K562 (cell line): ENCODE measurements around the gene IP6K3. TPM values are rescaled to one million over a fixed set of nuclear protein-coding genes. Genes with fewer than 3 reads are reported as not detected.

Experiments
- ATAC-seq: fragments of 200-7000 bp; cut with Tn5 transposase; 3 replicates; pipeline ENCODE4 v1.9.1; 2020; ENCODE audit warnings: moderate library complexity
- BruUV-seq: library from RNA; stranded (reverse); fragments of 400-500 nt; replicated peaks from 2 replicates; lab custom pipeline; 2021; lab: Mats Ljungman, UMichigan
- CTCF ChIA-PET: fragments of 300-600 bp; formaldehyde crosslinking; extraction: SDS; loops from one replicate; lab custom pipeline; 2021; ENCODE audit warnings: low intra/inter-chr PET ratio; lab: Yijun Ruan, JAX
- POLR2A ChIA-PET: fragments of 300-600, 350-650 bp; sonication (Branson Sonifier 250); formaldehyde crosslinking; extraction: SDS; loops from one replicate; lab custom pipeline; 2021; ENCODE audit warnings: antibody characterized with exemption, inconsistent platforms; lab: Yijun Ruan, JAX
- DNase-seq, 4 experiments: peaks; one replicate each; pipeline versions ENCODE4 v3.0.0 to v3.0.0-alpha.2; 2011 to 2018; ENCODE audit warnings: low spot score in 3 of 4, mixed read lengths in 3 of 4; ENCODE audit errors: extremely low read depth in 1 of 4
- FAIRE-seq: peaks from 2 replicates; lab custom pipeline; 2011; peaks lifted over from hg19 to GRCh38; lab: Jason Lieb, UNC
- H2AFZ ChIP-seq: 2 replicates; pipeline ENCODE4 v1.6.0; 2011; ENCODE audit warnings: low read depth, low read length, control low read depth, inconsistent platforms
- H3K27ac ChIP-seq: fragments of 200-600 bp; 3 replicates; pipeline ENCODE4 v1.8.0; 2011; ENCODE audit warnings: low read depth, mild to moderate bottlenecking, control low read depth, inconsistent platforms, low read length, moderate library complexity, mixed read lengths; ENCODE audit errors: extremely low read depth
- H3K27me3 ChIP-seq, 2 experiments: fragments of 300-600 bp in 1 of 2; 2 replicates in 1 of 2; 3 replicates in 1 of 2; pipeline versions ENCODE4 v1.6.0 to v1.8.0; 2011; ENCODE audit warnings: inconsistent platforms in 2 of 2, low read length in 2 of 2, mild to moderate bottlenecking in 1 of 2, mixed read lengths in 1 of 2, moderate library complexity in 1 of 2; ENCODE audit not compliant: control insufficient read depth in 2 of 2, insufficient read depth in 2 of 2
- H3K36me3 ChIP-seq: fragments of 300-600 bp; 3 replicates; pipeline ENCODE4 v1.8.0; 2011; ENCODE audit warnings: mild to moderate bottlenecking, low read length, inconsistent platforms; ENCODE audit not compliant: control insufficient read depth, insufficient read depth
- H3K4me1 ChIP-seq, 2 experiments: fragments of 200-600 bp in 1 of 2; replicated peaks in 1 of 2; 2 replicates in 1 of 2; 3 replicates in 1 of 2; pipeline versions ENCODE4 v1.5.1 to v1.8.0; 2011; ENCODE audit warnings: inconsistent platforms in 2 of 2, low read length in 2 of 2, mild to moderate bottlenecking in 1 of 2, mixed read lengths in 1 of 2, moderate library complexity in 1 of 2; ENCODE audit not compliant: control insufficient read depth in 2 of 2, insufficient read depth in 2 of 2
- H3K4me2 ChIP-seq: 2 replicates; pipeline ENCODE4 v1.6.1; 2011; ENCODE audit warnings: low read length, control low read depth, inconsistent platforms, mixed read lengths; ENCODE audit not compliant: insufficient read depth
- H3K4me3 ChIP-seq: fragments of 200-600 bp; sonication (generic), shearing (Covaris generic); 2 replicates; pipeline ENCODE4 v1.5.1; 2016; ENCODE audit warnings: control low read depth, inconsistent platforms
- H3K79me2 ChIP-seq: fragments of 200-600 bp; 3 replicates; pipeline ENCODE4 v1.8.0; 2011; ENCODE audit warnings: low read length, inconsistent platforms; ENCODE audit not compliant: control insufficient read depth, insufficient read depth
- H3K9ac ChIP-seq, 2 experiments: 2 replicates each; pipeline versions ENCODE4 v1.6.0 to v1.6.1; 2011; ENCODE audit warnings: low read depth in 2 of 2, low read length in 2 of 2, control low read depth in 1 of 2, inconsistent platforms in 1 of 2, mild to moderate bottlenecking in 1 of 2, mixed read lengths in 1 of 2; ENCODE audit not compliant: insufficient read depth in 1 of 2
- H3K9me1 ChIP-seq: one replicate; pipeline ENCODE4 v1.6.0; 2011; ENCODE audit warnings: inconsistent platforms, mild to moderate bottlenecking, low read length, moderate library complexity; ENCODE audit not compliant: control insufficient read depth, insufficient read depth
- H3K9me3 ChIP-seq: replicated peaks from 2 replicates; pipeline ENCODE4 v1.5.1; 2011; ENCODE audit warnings: low read depth, low read length, inconsistent platforms; ENCODE audit not compliant: control insufficient read depth, insufficient read depth
- H4K20me1 ChIP-seq: replicated peaks from 2 replicates; pipeline ENCODE4 v1.6.1; 2011; ENCODE audit warnings: low read length, inconsistent platforms, mixed read lengths; ENCODE audit not compliant: control insufficient read depth, insufficient read depth
- EGR1 ChIP-seq: fragments of 450-650 bp; conservative IDR thresholded peaks from 2 replicates; pipeline ENCODE4 v1.6.1; 2017; ENCODE audit warnings: mild to moderate bottlenecking
- FOXK1 ChIP-seq: sonication (generic); formaldehyde crosslinking; IDR thresholded peaks from 2 replicates; pipeline ENCODE4 v1.8.0; 2022; ENCODE audit warnings: missing genetic modification reagents, mild to moderate bottlenecking, borderline replicate concordance
- GTF2F1 ChIP-seq: IDR thresholded peaks from 2 replicates; pipeline ENCODE4 v1.6.1; 2011; ENCODE audit warnings: low read depth, low read length, improper control_type of control experiment
- NFRKB ChIP-seq: fragments of 450-650 bp; IDR thresholded peaks from 2 replicates; pipeline ENCODE4 v1.6.1; 2016; ENCODE audit warnings: low read depth
- NR3C1 ChIP-seq: sonication (generic); formaldehyde crosslinking; IDR thresholded peaks from 2 replicates; pipeline ENCODE4 v1.8.1; 2022; ENCODE audit warnings: missing genetic modification reagents
- WGBS: fragments of 100-300 bp; shearing (Covaris generic); methylation state at CpG from one replicate; pipeline ENCODE4 v1.1.6; 2016; ENCODE audit warnings: low coverage, mixed read lengths; ENCODE audit not compliant: insufficient coverage; ENCODE audit errors: missing lambda C conversion rate; 5-methylcytosine and 5-hydroxymethylcytosine counted together
- in situ Hi-C: fragments of 300-500 bp; cut with MboI; formaldehyde crosslinking; loops from 4 replicates; pipeline ENCODE4 v1.15.0; 2018; ENCODE audit warnings: inconsistent platforms, mixed read lengths
- intact Hi-C: fragments of 100-400 bp; cut with micrococcal nuclease; formaldehyde crosslinking; loops from 2 replicates; pipeline ENCODE4 v1.14.2; 2022
- polyA plus RNA-seq, 8 experiments: library from polyadenylated mRNA; depleted of rRNA in 4 of 8; stranded (reverse) in 5 of 8; unstranded in 3 of 8; fragments of >200 nt; fragmentation: Nextera tagmentation in 2 of 8; fragmentation: Illumina TruSeq in 1 of 8; extraction: Ambion mirVana in 2 of 8; extraction: Trizol in 1 of 8; gene quantifications; 2 replicates each; pipeline versions ENCODE4 v1.2.1 to v1.2.3, GENCODE V29; 2011 to 2014; ENCODE audit warnings: inconsistent platforms in 1 of 8, missing spikeins in 1 of 8
- total RNA-seq, 7 experiments: library from RNA; depleted of rRNA in 6 of 7; stranded (reverse); fragments of >200 nt in 6 of 7; fragmentation: Illumina TruSeq in 2 of 7; extraction: Trizol in 2 of 7; gene quantifications; 2 replicates each; pipeline versions ENCODE4 v1.2.1 to v1.2.3, GENCODE V29; 2011 to 2021; ENCODE audit warnings: low replicate concordance in 1 of 7
- TF ChIP-seq, protein P1 (sequence below): fragments of 450-650 bp; conservative IDR thresholded peaks from 2 replicates; pipeline ENCODE4 v1.6.1; 2016; ENCODE audit warnings: missing genetic modification characterization, low read depth, mild to moderate bottlenecking, missing compliant biosample characterization, moderate library complexity
- TF ChIP-seq, protein P2 (sequence below): fragments of 450-650 bp; formaldehyde crosslinking; IDR thresholded peaks from 2 replicates; pipeline ENCODE4 v1.4.0; 2020; ENCODE audit warnings: mild to moderate bottlenecking, moderate library complexity
- TF ChIP-seq, protein P3 (sequence below): fragments of 450-650 bp; IDR thresholded peaks from 2 replicates; pipeline ENCODE4 v1.6.1; 2016; ENCODE audit warnings: mild to moderate bottlenecking, moderate library complexity

Gene IP6K3
- total and polyA plus RNA-seq, 9 of the 15 experiments (the other 6 are each of a cell fraction or from before 2014, with no cell fraction given), result not detected

DNA sequence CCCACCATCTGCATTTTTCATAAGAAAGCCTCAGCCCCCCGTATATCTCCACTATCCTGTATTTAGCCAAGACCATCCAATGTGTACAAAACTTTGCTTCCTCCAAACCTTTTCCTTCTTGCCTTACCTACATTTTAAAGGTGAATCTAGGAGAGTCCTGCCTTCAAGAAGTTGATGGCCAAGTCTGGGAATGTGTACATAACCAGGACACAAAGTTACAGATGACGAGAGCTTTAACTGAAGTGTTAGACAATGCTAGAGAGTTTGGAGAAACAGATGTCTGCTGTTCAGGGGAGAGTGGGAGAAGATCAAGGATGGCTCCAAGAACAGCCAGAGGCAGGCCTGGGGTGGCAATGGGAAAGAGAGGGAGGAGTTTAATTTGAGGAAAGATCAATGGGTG is 32.9 kb downstream of the IP6K3 start:
- H3K36me3 ChIP-seq, result peaks cover 21% of the 10 kb centered on the region
- H2AFZ ChIP-seq, result no peak overlapping the region
- no peak for ATAC-seq
- in situ Hi-C loops, result no loop called here
- FAIRE-seq, result no peak
- ChIA-PET CTCF (no interaction called here), POLR2A (interaction anchor here (1.3 kb wide), 1 partner anchor 12 kb away, joined by 4 read pairs; no protein-coding TSS in a partner anchor)
- no peak overlapping the region for H3K4me3 ChIP-seq
- H3K9me1 ChIP-seq, result no peaks in the 10 kb centered on the region
- intact Hi-C loops, result no loop called here
- peaks cover 14 to 24% of the 10 kb centered on the region in 2 experiments for H3K27me3 ChIP-seq
- H3K79me2 ChIP-seq, result peaks cover 25% of the 10 kb centered on the region
- H4K20me1 ChIP-seq, result no peaks in the 10 kb centered on the region
- no TSS peak for BruUV-seq
- H3K27ac ChIP-seq, result no peak overlapping the region
- no peak overlapping the region for H3K4me2 ChIP-seq
- H3K9ac ChIP-seq, result no peak overlapping the region
- H3K4me1 ChIP-seq, result peaks cover 12 to 19% of the 10 kb centered on the region in 2 experiments
- no peaks in the 10 kb centered on the region for H3K9me3 ChIP-seq
- WGBS, result 8% methylated on average over 2 of the region's 2 CpGs
- DNase-seq, result no peak
- no peak for TF ChIP-seq NR3C1 (CRISPR knock-in tag)
- TF ChIP-seq FOXK1 (CRISPR knock-in tag), result no peak
- TF ChIP-seq, protein P1, sequence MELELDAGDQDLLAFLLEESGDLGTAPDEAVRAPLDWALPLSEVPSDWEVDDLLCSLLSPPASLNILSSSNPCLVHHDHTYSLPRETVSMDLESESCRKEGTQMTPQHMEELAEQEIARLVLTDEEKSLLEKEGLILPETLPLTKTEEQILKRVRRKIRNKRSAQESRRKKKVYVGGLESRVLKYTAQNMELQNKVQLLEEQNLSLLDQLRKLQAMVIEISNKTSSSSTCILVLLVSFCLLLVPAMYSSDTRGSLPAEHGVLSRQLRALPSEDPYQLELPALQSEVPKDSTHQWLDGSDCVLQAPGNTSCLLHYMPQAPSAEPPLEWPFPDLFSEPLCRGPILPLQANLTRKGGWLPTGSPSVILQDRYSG (tag), result no peak
- TF ChIP-seq NFRKB, result no peak
- TF ChIP-seq GTF2F1, result no peak
- TF ChIP-seq, protein P2, sequence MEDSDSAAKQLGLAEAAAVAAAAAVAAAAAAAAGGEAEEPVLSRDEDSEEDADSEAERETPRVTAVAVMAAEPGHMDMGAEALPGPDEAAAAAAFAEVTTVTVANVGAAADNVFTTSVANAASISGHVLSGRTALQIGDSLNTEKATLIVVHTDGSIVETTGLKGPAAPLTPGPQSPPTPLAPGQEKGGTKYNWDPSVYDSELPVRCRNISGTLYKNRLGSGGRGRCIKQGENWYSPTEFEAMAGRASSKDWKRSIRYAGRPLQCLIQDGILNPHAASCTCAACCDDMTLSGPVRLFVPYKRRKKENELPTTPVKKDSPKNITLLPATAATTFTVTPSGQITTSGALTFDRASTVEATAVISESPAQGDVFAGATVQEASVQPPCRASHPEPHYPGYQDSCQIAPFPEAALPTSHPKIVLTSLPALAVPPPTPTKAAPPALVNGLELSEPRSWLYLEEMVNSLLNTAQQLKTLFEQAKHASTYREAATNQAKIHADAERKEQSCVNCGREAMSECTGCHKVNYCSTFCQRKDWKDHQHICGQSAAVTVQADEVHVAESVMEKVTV (CRISPR knock-in tag), result no peak
- no peak for TF ChIP-seq EGR1
- TF ChIP-seq, protein P3, sequence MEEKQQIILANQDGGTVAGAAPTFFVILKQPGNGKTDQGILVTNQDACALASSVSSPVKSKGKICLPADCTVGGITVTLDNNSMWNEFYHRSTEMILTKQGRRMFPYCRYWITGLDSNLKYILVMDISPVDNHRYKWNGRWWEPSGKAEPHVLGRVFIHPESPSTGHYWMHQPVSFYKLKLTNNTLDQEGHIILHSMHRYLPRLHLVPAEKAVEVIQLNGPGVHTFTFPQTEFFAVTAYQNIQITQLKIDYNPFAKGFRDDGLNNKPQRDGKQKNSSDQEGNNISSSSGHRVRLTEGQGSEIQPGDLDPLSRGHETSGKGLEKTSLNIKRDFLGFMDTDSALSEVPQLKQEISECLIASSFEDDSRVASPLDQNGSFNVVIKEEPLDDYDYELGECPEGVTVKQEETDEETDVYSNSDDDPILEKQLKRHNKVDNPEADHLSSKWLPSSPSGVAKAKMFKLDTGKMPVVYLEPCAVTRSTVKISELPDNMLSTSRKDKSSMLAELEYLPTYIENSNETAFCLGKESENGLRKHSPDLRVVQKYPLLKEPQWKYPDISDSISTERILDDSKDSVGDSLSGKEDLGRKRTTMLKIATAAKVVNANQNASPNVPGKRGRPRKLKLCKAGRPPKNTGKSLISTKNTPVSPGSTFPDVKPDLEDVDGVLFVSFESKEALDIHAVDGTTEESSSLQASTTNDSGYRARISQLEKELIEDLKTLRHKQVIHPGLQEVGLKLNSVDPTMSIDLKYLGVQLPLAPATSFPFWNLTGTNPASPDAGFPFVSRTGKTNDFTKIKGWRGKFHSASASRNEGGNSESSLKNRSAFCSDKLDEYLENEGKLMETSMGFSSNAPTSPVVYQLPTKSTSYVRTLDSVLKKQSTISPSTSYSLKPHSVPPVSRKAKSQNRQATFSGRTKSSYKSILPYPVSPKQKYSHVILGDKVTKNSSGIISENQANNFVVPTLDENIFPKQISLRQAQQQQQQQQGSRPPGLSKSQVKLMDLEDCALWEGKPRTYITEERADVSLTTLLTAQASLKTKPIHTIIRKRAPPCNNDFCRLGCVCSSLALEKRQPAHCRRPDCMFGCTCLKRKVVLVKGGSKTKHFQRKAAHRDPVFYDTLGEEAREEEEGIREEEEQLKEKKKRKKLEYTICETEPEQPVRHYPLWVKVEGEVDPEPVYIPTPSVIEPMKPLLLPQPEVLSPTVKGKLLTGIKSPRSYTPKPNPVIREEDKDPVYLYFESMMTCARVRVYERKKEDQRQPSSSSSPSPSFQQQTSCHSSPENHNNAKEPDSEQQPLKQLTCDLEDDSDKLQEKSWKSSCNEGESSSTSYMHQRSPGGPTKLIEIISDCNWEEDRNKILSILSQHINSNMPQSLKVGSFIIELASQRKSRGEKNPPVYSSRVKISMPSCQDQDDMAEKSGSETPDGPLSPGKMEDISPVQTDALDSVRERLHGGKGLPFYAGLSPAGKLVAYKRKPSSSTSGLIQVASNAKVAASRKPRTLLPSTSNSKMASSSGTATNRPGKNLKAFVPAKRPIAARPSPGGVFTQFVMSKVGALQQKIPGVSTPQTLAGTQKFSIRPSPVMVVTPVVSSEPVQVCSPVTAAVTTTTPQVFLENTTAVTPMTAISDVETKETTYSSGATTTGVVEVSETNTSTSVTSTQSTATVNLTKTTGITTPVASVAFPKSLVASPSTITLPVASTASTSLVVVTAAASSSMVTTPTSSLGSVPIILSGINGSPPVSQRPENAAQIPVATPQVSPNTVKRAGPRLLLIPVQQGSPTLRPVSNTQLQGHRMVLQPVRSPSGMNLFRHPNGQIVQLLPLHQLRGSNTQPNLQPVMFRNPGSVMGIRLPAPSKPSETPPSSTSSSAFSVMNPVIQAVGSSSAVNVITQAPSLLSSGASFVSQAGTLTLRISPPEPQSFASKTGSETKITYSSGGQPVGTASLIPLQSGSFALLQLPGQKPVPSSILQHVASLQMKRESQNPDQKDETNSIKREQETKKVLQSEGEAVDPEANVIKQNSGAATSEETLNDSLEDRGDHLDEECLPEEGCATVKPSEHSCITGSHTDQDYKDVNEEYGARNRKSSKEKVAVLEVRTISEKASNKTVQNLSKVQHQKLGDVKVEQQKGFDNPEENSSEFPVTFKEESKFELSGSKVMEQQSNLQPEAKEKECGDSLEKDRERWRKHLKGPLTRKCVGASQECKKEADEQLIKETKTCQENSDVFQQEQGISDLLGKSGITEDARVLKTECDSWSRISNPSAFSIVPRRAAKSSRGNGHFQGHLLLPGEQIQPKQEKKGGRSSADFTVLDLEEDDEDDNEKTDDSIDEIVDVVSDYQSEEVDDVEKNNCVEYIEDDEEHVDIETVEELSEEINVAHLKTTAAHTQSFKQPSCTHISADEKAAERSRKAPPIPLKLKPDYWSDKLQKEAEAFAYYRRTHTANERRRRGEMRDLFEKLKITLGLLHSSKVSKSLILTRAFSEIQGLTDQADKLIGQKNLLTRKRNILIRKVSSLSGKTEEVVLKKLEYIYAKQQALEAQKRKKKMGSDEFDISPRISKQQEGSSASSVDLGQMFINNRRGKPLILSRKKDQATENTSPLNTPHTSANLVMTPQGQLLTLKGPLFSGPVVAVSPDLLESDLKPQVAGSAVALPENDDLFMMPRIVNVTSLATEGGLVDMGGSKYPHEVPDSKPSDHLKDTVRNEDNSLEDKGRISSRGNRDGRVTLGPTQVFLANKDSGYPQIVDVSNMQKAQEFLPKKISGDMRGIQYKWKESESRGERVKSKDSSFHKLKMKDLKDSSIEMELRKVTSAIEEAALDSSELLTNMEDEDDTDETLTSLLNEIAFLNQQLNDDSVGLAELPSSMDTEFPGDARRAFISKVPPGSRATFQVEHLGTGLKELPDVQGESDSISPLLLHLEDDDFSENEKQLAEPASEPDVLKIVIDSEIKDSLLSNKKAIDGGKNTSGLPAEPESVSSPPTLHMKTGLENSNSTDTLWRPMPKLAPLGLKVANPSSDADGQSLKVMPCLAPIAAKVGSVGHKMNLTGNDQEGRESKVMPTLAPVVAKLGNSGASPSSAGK, result no peak
